H1 (cell line): Measurements from ENCODE around the gene TMEM144.

ENCODE experiments used
- MAFK ChIP-seq: IDR thresholded peaks from 2 replicates; pipeline ENCODE4 v1.6.1; 2012; ENCODE audit warnings: low read depth, mild to moderate bottlenecking, improper control_type of control experiment, low read length
- SUZ12 ChIP-seq: fragments of 200-600 bp; sonication (generic); IDR thresholded peaks from 2 replicates; pipeline ENCODE4 v1.6.1; 2012; ENCODE audit warnings: mild to moderate bottlenecking, inconsistent platforms, low read length, moderate library complexity, mixed read lengths
- TBP ChIP-seq: IDR thresholded peaks from 2 replicates; pipeline ENCODE4 v1.6.1; 2011; ENCODE audit warnings: low read depth, low read length, improper control_type of control experiment
- TF ChIP-seq, protein P1 (sequence below), 3 experiments: IDR thresholded peaks; 1 replicate in 2 of 3; 2 replicates in 1 of 3; pipeline versions ENCODE4 v1.5.1 to v1.6.1; 2011; ENCODE audit warnings: low read length in 3 of 3, mild to moderate bottlenecking in 3 of 3, inconsistent platforms in 2 of 3, low read depth in 1 of 3, moderate library complexity in 1 of 3; ENCODE audit not compliant: insufficient read depth in 1 of 3; ENCODE audit errors: control extremely low read depth in 1 of 3

DNA sequence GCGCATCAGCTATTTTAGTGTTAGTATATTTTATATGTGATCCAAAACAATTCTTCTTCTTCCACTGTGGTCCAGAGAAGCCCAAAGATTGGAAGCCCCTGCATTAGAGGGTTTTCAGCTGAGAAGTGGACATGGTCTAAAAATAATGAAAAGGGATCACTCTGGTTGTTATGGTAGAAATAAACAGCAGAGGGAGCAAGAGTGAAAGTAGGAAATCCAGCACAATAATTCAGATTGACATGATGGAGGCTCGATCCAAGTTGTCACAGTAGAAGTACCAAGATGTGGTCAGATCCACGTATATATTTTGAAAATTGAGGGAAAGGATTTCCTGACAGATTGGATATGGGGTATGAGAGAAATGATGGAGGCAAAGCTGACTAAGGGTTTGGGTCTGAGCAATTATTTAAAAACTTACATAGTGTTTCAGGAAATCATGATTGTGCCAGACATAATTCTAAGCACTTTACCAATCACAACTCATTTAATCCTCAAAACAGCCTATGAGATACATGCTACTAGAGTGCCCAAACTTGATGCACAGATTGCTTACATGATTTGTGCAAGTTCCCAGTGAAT, 17.0 kb upstream of the TMEM144 start:
- TF ChIP-seq MAFK: no peak
- TF ChIP-seq, protein P1, sequence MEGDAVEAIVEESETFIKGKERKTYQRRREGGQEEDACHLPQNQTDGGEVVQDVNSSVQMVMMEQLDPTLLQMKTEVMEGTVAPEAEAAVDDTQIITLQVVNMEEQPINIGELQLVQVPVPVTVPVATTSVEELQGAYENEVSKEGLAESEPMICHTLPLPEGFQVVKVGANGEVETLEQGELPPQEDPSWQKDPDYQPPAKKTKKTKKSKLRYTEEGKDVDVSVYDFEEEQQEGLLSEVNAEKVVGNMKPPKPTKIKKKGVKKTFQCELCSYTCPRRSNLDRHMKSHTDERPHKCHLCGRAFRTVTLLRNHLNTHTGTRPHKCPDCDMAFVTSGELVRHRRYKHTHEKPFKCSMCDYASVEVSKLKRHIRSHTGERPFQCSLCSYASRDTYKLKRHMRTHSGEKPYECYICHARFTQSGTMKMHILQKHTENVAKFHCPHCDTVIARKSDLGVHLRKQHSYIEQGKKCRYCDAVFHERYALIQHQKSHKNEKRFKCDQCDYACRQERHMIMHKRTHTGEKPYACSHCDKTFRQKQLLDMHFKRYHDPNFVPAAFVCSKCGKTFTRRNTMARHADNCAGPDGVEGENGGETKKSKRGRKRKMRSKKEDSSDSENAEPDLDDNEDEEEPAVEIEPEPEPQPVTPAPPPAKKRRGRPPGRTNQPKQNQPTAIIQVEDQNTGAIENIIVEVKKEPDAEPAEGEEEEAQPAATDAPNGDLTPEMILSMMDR (IDR thresholded peaks at IDR 0.05; ENCODE audit: control extremely low read depth in 1 of 3, insufficient read depth in 1 of 3, low read depth in 1 of 3, low read length in 3 of 3): peak in 2 of 3 experiments; percentile 43 to 62; a peak in 2 of 4 replicates
- TF ChIP-seq TBP: no peak
- TF ChIP-seq SUZ12: no peak
